SU-DHL-6 (cell line): Measurements from ENCODE around the gene MMP7.

Experiments
- H2AFZ ChIP-seq: fragments of 200-600 bp; sonication (generic); 2 replicates; pipeline ENCODE4 v1.6.1; 2014; ENCODE audit warnings: low read depth, mild to moderate bottlenecking, moderate library complexity, mixed read lengths, antibody characterized with exemption, low read length; ENCODE audit not compliant: severe bottlenecking
- H3F3A ChIP-seq: fragments of 200-600 bp; shearing (Covaris generic); 2 replicates; pipeline ENCODE4 v1.6.0; 2016; ENCODE audit warnings: antibody characterized with exemption, mild to moderate bottlenecking; ENCODE audit not compliant: insufficient read depth
- H3K27ac ChIP-seq: fragments of 200-600 bp; sonication (generic); 2 replicates; pipeline ENCODE4 v1.5.1; 2016; ENCODE audit warnings: low read depth, mild to moderate bottlenecking, low read length, moderate library complexity, mixed read lengths
- H3K27me3 ChIP-seq: fragments of 200-600 bp; sonication (generic), shearing (Covaris generic); 2 replicates; pipeline ENCODE4 v1.6.0; 2014; ENCODE audit warnings: mild to moderate bottlenecking, low read length
- H3K36me3 ChIP-seq: fragments of 200-600 bp; sonication (generic); 2 replicates; pipeline ENCODE4 v1.6.1; 2014; ENCODE audit warnings: mild to moderate bottlenecking, low read length, mixed read lengths
- H3K4me2 ChIP-seq: fragments of 300-600, 200-600 bp; shearing (Covaris generic), sonication (generic); 2 replicates; pipeline ENCODE4 v1.6.0; 2014; ENCODE audit warnings: low read length, low read depth, mild to moderate bottlenecking; ENCODE audit not compliant: poor library complexity, severe bottlenecking
- H3K4me3 ChIP-seq: fragments of 200-600 bp; sonication (generic); 2 replicates; pipeline ENCODE4 v1.5.1; 2014; ENCODE audit warnings: antibody characterized with exemption, low read length, mild to moderate bottlenecking, mixed read lengths; ENCODE audit not compliant: insufficient read depth, poor library complexity, severe bottlenecking
- H3K79me2 ChIP-seq: fragments of 200-600 bp; sonication (generic); 2 replicates; pipeline ENCODE4 v1.6.1; 2014; ENCODE audit warnings: mild to moderate bottlenecking, low read length, moderate library complexity; ENCODE audit not compliant: insufficient read depth
- H3K9ac ChIP-seq: fragments of 200-600 bp; sonication (generic); 2 replicates; pipeline ENCODE4 v1.7.0; 2014; ENCODE audit warnings: mild to moderate bottlenecking, low read length
- H3K9me2 ChIP-seq: fragments of 200-600 bp; sonication (generic); replicated peaks from 2 replicates; pipeline ENCODE4 v1.6.1; 2014; ENCODE audit warnings: low read length; ENCODE audit not compliant: insufficient read depth
- H3K9me3 ChIP-seq: fragments of 200-600 bp; sonication (generic); 2 replicates; pipeline ENCODE4 v1.6.1; 2014; ENCODE audit warnings: low read length, mixed read lengths; ENCODE audit not compliant: insufficient read depth
- H4K20me1 ChIP-seq: fragments of 200-600 bp; sonication (generic); 2 replicates; pipeline ENCODE4 v1.6.1; 2014; ENCODE audit warnings: low read depth, mild to moderate bottlenecking, antibody characterized with exemption, low read length, moderate library complexity, mixed read lengths
- EZH2phosphoT487 ChIP-seq: fragments of 200-600 bp; sonication (generic), shearing (Covaris generic); conservative IDR thresholded peaks from 2 replicates; pipeline ENCODE4 v1.6.1; 2018; ENCODE audit warnings: mild to moderate bottlenecking, antibody characterized with exemption, low read length, moderate library complexity, mixed read lengths
- TF ChIP-seq, protein P1 (sequence below): fragments of 200-600 bp; sonication (generic); IDR thresholded peaks from one replicate; pipeline ENCODE4 v1.5.1; 2017; ENCODE audit warnings: antibody characterized with exemption, mild to moderate bottlenecking, low read length, moderate library complexity; ENCODE audit not compliant: insufficient read depth, poor library complexity, severe bottlenecking

Gene MMP7

DNA sequence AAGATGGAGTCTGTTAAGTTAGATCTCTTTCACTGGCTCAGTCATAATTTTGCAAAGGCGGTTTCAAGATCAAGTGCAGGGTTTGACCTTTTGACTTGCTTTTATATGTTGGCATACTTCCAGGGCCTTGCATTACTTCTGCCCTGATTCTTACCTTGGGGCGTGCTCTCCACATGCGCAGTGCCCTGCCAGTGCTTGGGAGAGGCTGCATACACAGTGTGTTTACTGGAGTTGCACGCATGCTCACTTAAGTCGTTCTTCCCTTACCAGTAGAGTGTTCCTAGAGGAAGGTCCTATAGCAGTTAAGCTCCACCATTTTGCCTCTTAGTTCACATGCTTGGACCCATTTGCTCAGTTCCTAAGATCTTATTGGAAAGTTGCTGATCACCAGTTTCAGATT, 57.0 kb downstream of the MMP7 start:
- H3K79me2 ChIP-seq, result no peaks in the 10 kb centered on the region
- H3K27ac ChIP-seq, result peak overlapping the region; percentile 84; the same call in 1 of the 2 replicates
- H3K36me3 ChIP-seq, result no peaks in the 10 kb centered on the region
- H3K27me3 ChIP-seq, result no peaks in the 10 kb centered on the region
- no peak overlapping the region for H3K4me3 ChIP-seq
- H4K20me1 ChIP-seq, result no peaks in the 10 kb centered on the region
- H3F3A ChIP-seq, result peaks cover 5% of the 10 kb centered on the region; the same call in 1 of the 2 replicates
- H3K4me2 ChIP-seq, result peak overlapping the region; percentile 55
- H3K9me3 ChIP-seq, result no peaks in the 10 kb centered on the region
- TF ChIP-seq EZH2phosphoT487, result no peak
- TF ChIP-seq, protein P1, sequence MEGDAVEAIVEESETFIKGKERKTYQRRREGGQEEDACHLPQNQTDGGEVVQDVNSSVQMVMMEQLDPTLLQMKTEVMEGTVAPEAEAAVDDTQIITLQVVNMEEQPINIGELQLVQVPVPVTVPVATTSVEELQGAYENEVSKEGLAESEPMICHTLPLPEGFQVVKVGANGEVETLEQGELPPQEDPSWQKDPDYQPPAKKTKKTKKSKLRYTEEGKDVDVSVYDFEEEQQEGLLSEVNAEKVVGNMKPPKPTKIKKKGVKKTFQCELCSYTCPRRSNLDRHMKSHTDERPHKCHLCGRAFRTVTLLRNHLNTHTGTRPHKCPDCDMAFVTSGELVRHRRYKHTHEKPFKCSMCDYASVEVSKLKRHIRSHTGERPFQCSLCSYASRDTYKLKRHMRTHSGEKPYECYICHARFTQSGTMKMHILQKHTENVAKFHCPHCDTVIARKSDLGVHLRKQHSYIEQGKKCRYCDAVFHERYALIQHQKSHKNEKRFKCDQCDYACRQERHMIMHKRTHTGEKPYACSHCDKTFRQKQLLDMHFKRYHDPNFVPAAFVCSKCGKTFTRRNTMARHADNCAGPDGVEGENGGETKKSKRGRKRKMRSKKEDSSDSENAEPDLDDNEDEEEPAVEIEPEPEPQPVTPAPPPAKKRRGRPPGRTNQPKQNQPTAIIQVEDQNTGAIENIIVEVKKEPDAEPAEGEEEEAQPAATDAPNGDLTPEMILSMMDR, result no peak
- no peak overlapping the region for H2AFZ ChIP-seq
- H3K9me2 ChIP-seq, result no peaks in the 10 kb centered on the region
- no peak overlapping the region for H3K9ac ChIP-seq

DNA sequence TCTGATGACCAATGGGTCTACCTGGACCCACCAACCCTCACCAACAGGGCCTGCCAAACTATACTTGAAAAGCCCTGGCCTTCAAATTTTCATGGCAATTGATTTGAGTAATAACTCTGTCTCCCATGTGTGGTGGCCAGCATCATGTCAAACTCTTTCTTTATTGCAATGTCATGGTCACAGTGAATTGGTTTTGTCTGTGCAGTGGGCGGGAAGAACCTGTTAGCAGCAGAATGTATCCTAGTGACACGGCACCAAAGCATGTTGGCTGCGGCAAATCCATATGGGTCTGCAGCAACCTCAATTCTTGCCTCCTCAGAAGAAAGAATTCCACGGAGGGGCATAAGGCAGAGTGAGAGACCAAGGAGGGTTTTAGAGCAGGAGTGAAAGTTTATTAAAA, 58.4 kb downstream of the MMP7 start:
- no peak overlapping the region for H3K4me2 ChIP-seq
- no peak overlapping the region for H3K4me3 ChIP-seq
- no peak overlapping the region for H3K9ac ChIP-seq
- H3K27ac ChIP-seq, result no peak overlapping the region
- no peak for TF ChIP-seq EZH2phosphoT487
- TF ChIP-seq, protein P1, result no peak
- H3K9me3 ChIP-seq, result no peaks in the 10 kb centered on the region
- no peaks in the 10 kb centered on the region for H3K36me3 ChIP-seq
- H3F3A ChIP-seq, result peaks cover 5% of the 10 kb centered on the region; the same call in 1 of the 2 replicates
- no peaks in the 10 kb centered on the region for H4K20me1 ChIP-seq
- no peak overlapping the region for H2AFZ ChIP-seq
- no peaks in the 10 kb centered on the region for H3K79me2 ChIP-seq
- H3K27me3 ChIP-seq, result no peaks in the 10 kb centered on the region
- H3K9me2 ChIP-seq, result no peaks in the 10 kb centered on the region

DNA sequence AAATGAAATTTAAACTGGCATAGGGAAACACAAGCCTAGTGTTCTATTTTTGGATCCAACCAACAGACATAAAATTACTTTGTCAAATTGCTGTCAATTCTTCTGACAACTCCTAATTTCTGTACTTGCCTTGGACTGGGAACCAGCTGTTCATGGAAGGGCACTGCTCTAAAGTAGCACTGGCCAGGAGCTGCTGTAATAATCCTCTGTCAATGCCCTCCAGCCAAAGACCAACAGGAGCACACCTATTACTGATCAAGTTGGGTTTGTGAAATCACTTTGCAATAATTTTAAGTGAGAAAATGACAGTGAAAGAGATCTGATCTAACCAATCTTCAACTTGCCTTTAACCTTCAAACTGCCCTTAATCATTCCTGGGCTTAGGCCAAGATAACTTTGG, 59.1 kb downstream of the MMP7 start:
- Histone ChIP-seq H3K27ac (no peak overlapping the region), H3F3A (peaks cover 5% of the 10 kb centered on the region; the same call in 1 of the 2 replicates), H3K36me3 (no peaks in the 10 kb centered on the region), H3K9ac (no peak overlapping the region), H3K27me3 (no peaks in the 10 kb centered on the region), H3K79me2 (no peaks in the 10 kb centered on the region), H3K4me2 (no peak overlapping the region), H3K9me2 (no peaks in the 10 kb centered on the region), H4K20me1 (no peaks in the 10 kb centered on the region), H2AFZ (no peak overlapping the region), H3K4me3 (no peak overlapping the region), H3K9me3 (no peaks in the 10 kb centered on the region)
- TF ChIP-seq EZH2phosphoT487, result no peak
- TF ChIP-seq, protein P1, result no peak
